SK-N-SH (cell line): Measurements from ENCODE around the gene USP22. TPM values are rescaled to one million over a fixed set of nuclear protein-coding genes. Genes with fewer than 3 reads are reported as not detected.

Experiments used
- CTCF ChIA-PET: fragments of 300-600, 350-600 bp; formaldehyde crosslinking; extraction: SDS; loops from one replicate; lab custom pipeline; 2021; lab: Yijun Ruan, JAX
- POLR2A ChIA-PET: fragments of 350-600 bp; sonication (Branson Sonifier 250); formaldehyde crosslinking; extraction: SDS; loops from one replicate; lab custom pipeline; 2020; ENCODE audit warnings: antibody characterized with exemption, inconsistent platforms; lab: Yijun Ruan, JAX
- DNase-seq: peaks from one replicate; pipeline ENCODE4 v3.0.0; 2012
- H2AFZ ChIP-seq: fragments of 200-600 bp; sonication (generic); 2 replicates; pipeline ENCODE4 v1.8.1; 2016; ENCODE audit warnings: antibody characterized with exemption, mild to moderate bottlenecking, low read depth
- H3F3A ChIP-seq: fragments of 200-600 bp; sonication (generic); replicated peaks from 2 replicates; pipeline ENCODE3; 2016; ENCODE audit warnings: antibody characterized with exemption, mild to moderate bottlenecking; ENCODE audit not compliant: insufficient read depth
- H3K27ac ChIP-seq, 2 experiments: fragments of 200-500 bp in 1 of 2; fragments of 200-600 bp in 1 of 2; sonication (Bioruptor generic) in 1 of 2; sonication (generic), shearing (Covaris generic) in 1 of 2; 2 replicates each; pipeline versions ENCODE4 v1.5.1 to v1.6.1; 2014 to 2016; ENCODE audit warnings: low read depth in 2 of 2, inconsistent platforms in 1 of 2, low read length in 1 of 2, mild to moderate bottlenecking in 1 of 2, mixed read lengths in 1 of 2
- H3K27me3 ChIP-seq: fragments of 200-600 bp; sonication (generic), shearing (Covaris generic); 2 replicates; pipeline ENCODE4 v1.6.1; 2016; ENCODE audit warnings: mixed run types; ENCODE audit not compliant: insufficient read depth
- H3K36me3 ChIP-seq, 2 experiments: fragments of 200-500 bp in 1 of 2; fragments of 200-600 bp in 1 of 2; sonication (Bioruptor generic) in 1 of 2; sonication (generic) in 1 of 2; replicated peaks in 1 of 2; 2 replicates each; pipeline versions ENCODE3 to v1.5.1; 2014 to 2016; ENCODE audit warnings: low read length in 1 of 2, mild to moderate bottlenecking in 1 of 2; ENCODE audit not compliant: insufficient read depth in 2 of 2, control insufficient read depth in 1 of 2
- H3K4me1 ChIP-seq, 2 experiments: fragments of 200-500 bp in 1 of 2; fragments of 200-600 bp in 1 of 2; sonication (Bioruptor generic) in 1 of 2; sonication (generic), shearing (Covaris generic) in 1 of 2; 2 replicates each; pipeline versions ENCODE4 v1.5.1 to v1.6.1; 2014 to 2016; ENCODE audit warnings: low read depth in 1 of 2, low read length in 1 of 2, mixed run types in 1 of 2; ENCODE audit not compliant: insufficient read depth in 2 of 2, control insufficient read depth in 1 of 2
- H3K4me2 ChIP-seq: fragments of 200-600 bp; sonication (generic), shearing (Covaris generic); 2 replicates; pipeline ENCODE4 v1.6.1; 2017; ENCODE audit warnings: mixed run types
- H3K4me3 ChIP-seq, 2 experiments: fragments of 200-500 bp in 1 of 2; fragments of 200-600 bp in 1 of 2; sonication (Bioruptor generic) in 1 of 2; sonication (generic), shearing (Covaris generic) in 1 of 2; 2 replicates each; pipeline versions ENCODE4 v1.5.1 to v1.8.1; 2014 to 2016; ENCODE audit warnings: low read depth in 2 of 2, inconsistent platforms in 1 of 2, low read length in 1 of 2, mild to moderate bottlenecking in 1 of 2, mixed read lengths in 1 of 2, moderate library complexity in 1 of 2
- H3K79me2 ChIP-seq: fragments of 200-600 bp; sonication (generic); 2 replicates; pipeline ENCODE4 v1.8.1; 2017; ENCODE audit warnings: mild to moderate bottlenecking; ENCODE audit not compliant: insufficient read depth
- H3K9ac ChIP-seq: fragments of 200-600 bp; sonication (generic); 2 replicates; pipeline ENCODE4 v1.6.1; 2017; ENCODE audit warnings: mixed run types
- H3K9me2 ChIP-seq: fragments of 200-600 bp; sonication (generic); 2 replicates; pipeline ENCODE4 v1.6.1; 2017; ENCODE audit warnings: mixed run types
- H3K9me3 ChIP-seq: fragments of 200-600 bp; sonication (generic); 2 replicates; pipeline ENCODE4 v1.6.1; 2017; ENCODE audit warnings: mixed run types, mild to moderate bottlenecking, moderate library complexity
- H4K20me1 ChIP-seq: fragments of 200-600 bp; sonication (generic); 2 replicates; pipeline ENCODE4 v1.6.1; 2017; ENCODE audit warnings: mild to moderate bottlenecking, mixed run types; ENCODE audit not compliant: insufficient read depth
- CTCF ChIP-seq: fragments of 200-600 bp; sonication (generic); IDR thresholded peaks from 2 replicates; pipeline ENCODE4 v1.6.1; 2017; ENCODE audit warnings: antibody characterized with exemption, mild to moderate bottlenecking, moderate library complexity
- EZH2phosphoT487 ChIP-seq: fragments of 200-600 bp; sonication (generic); IDR thresholded peaks from 2 replicates; pipeline ENCODE4 v1.6.1; 2017; ENCODE audit warnings: low read depth, mixed run types, mild to moderate bottlenecking, antibody characterized with exemption, moderate library complexity, borderline replicate concordance
- FOSL2 ChIP-seq: IDR thresholded peaks from 2 replicates; pipeline ENCODE4 v1.4.0; 2012; ENCODE audit warnings: low read depth, mild to moderate bottlenecking, moderate library complexity, borderline replicate concordance
- FOXJ3 ChIP-seq: sonication (generic); formaldehyde crosslinking; IDR thresholded peaks from 2 replicates; pipeline ENCODE4 v1.5.1; 2020; ENCODE audit warnings: mild to moderate bottlenecking, missing genetic modification reagents
- GATA2 ChIP-seq: sonication (generic); formaldehyde crosslinking; IDR thresholded peaks from 2 replicates; pipeline ENCODE4 v1.5.0; 2020; ENCODE audit warnings: mild to moderate bottlenecking, missing genetic modification reagents
- IRF3 ChIP-seq: fragments of 150-350 bp; IDR thresholded peaks from 2 replicates; pipeline ENCODE4 v1.6.1; 2016; ENCODE audit warnings: mild to moderate bottlenecking, low read depth, low read length
- JUND ChIP-seq: IDR thresholded peaks from 2 replicates; pipeline ENCODE4 v1.4.0; 2012
- MAX ChIP-seq: IDR thresholded peaks from 2 replicates; pipeline ENCODE4 v1.4.0; 2012; ENCODE audit warnings: low read depth
- NFIC ChIP-seq: IDR thresholded peaks from 2 replicates; pipeline ENCODE4 v1.4.0; 2012; ENCODE audit warnings: borderline replicate concordance
- RCOR1 ChIP-seq: fragments of 150-350 bp; IDR thresholded peaks from 2 replicates; pipeline ENCODE4 v1.6.1; 2017; ENCODE audit warnings: antibody characterized with exemption, low read length
- RXRA ChIP-seq: IDR thresholded peaks from 2 replicates; pipeline ENCODE4 v1.4.0; 2012; ENCODE audit warnings: low read depth, mild to moderate bottlenecking, borderline replicate concordance
- TAF1 ChIP-seq: IDR thresholded peaks from 2 replicates; pipeline ENCODE4 v1.6.1; 2012; ENCODE audit warnings: low read depth, mild to moderate bottlenecking, low read length, moderate library complexity, borderline replicate concordance
- TEAD4 ChIP-seq: IDR thresholded peaks from 2 replicates; pipeline ENCODE4 v1.4.0; 2012; ENCODE audit warnings: mild to moderate bottlenecking, borderline replicate concordance; ENCODE audit not compliant: insufficient read depth
- USF2 ChIP-seq: fragments of 150-350 bp; IDR thresholded peaks from 2 replicates; pipeline ENCODE4 v1.6.1; 2017; ENCODE audit warnings: antibody characterized with exemption, low read length, low read depth, borderline replicate concordance
- ZBTB33 ChIP-seq: IDR thresholded peaks from 2 replicates; pipeline ENCODE4 v1.4.0; 2012; ENCODE audit warnings: low read depth, borderline replicate concordance
- WGBS: methylation state at CpG from one replicate; pipeline ENCODE4 v1.1.6; 2017; ENCODE audit warnings: low lambda C conversion rate; 5-methylcytosine and 5-hydroxymethylcytosine counted together
- polyA plus RNA-seq, 3 experiments: library from polyadenylated mRNA; depleted of rRNA; stranded (reverse); fragments of >200 nt; gene quantifications; 2 replicates each; pipeline ENCODE4 v1.2.3, GENCODE V29; 2012

The USP22 gene
- polyA plus RNA-seq, 1 of the 3 experiments (the other 2 are of a cell fraction) = 142 TPM

GRCh38 chr17:21004016-21004930 is 38.5 kb downstream of the USP22 start:
- H3K4me3 ChIP-seq = no peak overlapping the region
- H3K27me3 ChIP-seq = no peaks in the 10 kb centered on the region
- TF ChIP-seq GATA2 (no peak), IRF3 (no peak), FOXJ3 (no peak), JUND (no peak), MAX (no peak)
- TF ChIP-seq, all 33 proteins: peak for 0
- no peak overlapping the region for H3K4me2 ChIP-seq
- H3F3A ChIP-seq = peaks cover 59% of the 10 kb centered on the region
- ChIA-PET CTCF (interaction anchor here (1.8 kb wide), 1 partner anchor 95 kb away, joined by 7 read pairs; no protein-coding TSS in a partner anchor), POLR2A (no interaction called here)
- no peak overlapping the region; a peak in 1 of 4 replicates for H3K27ac ChIP-seq
- H3K4me1 ChIP-seq = peaks cover 0 to 10% of the 10 kb centered on the region in 2 experiments; a peak in 1 of 4 replicates
- H3K9ac ChIP-seq = no peak overlapping the region
- H3K79me2 ChIP-seq = peaks cover 91% of the 10 kb centered on the region
- DNase-seq = no peak
- peaks cover 79 to 90% of the 10 kb centered on the region in 2 experiments for H3K36me3 ChIP-seq
- H2AFZ ChIP-seq = no peak overlapping the region
- 92% methylated on average over 15 of the region's 26 CpGs for WGBS
- no peaks in the 10 kb centered on the region for H3K9me2 ChIP-seq
- H3K9me3 ChIP-seq = no peaks in the 10 kb centered on the region
- peaks cover 98% of the 10 kb centered on the region for H4K20me1 ChIP-seq

- H3K4me1 ChIP-seq = peaks cover 0 to 12% of the 10 kb centered on the region in 2 experiments; a peak in 1 of 4 replicates
- no peak overlapping the region for H3K4me2 ChIP-seq
- POLR2A ChIA-PET = interaction anchor here (1.0 kb wide), 1 partner anchor 40 kb away, joined by 3 read pairs; the partner anchor contains the start of gene USP22
- H3K9ac ChIP-seq = no peak overlapping the region
- H3K27me3 ChIP-seq = no peaks in the 10 kb centered on the region
- no peak overlapping the region for H2AFZ ChIP-seq
- CTCF ChIA-PET = interaction anchor here (2.6 kb wide), 1 partner anchor 10 kb away, joined by 11 read pairs; no protein-coding TSS in a partner anchor
- DNase-seq = no peak
- peaks cover 98% of the 10 kb centered on the region for H4K20me1 ChIP-seq
- H3K9me2 ChIP-seq = no peaks in the 10 kb centered on the region
- H3K36me3 ChIP-seq = peaks cover 73 to 92% of the 10 kb centered on the region in 2 experiments
- H3K4me3 ChIP-seq = no peak overlapping the region
- no peak overlapping the region for H3K27ac ChIP-seq
- peaks cover 70% of the 10 kb centered on the region for H3F3A ChIP-seq
- WGBS = 94% methylated on average over 10 of the region's 11 CpGs
- no peaks in the 10 kb centered on the region for H3K9me3 ChIP-seq
- H3K79me2 ChIP-seq = peaks cover 80% of the 10 kb centered on the region
- TF ChIP-seq IRF3 (no peak), FOXJ3 (no peak), CTCF (no peak), TEAD4 (no peak), FOSL2 (no peak), TAF1 (no peak), RCOR1 (no peak), USF2 (no peak), NFIC (no peak), RXRA (no peak), ZBTB33 (no peak), EZH2phosphoT487 (no peak), GATA2 (no peak)
These were observed 39.7 kb downstream of the USP22 start for GRCh38 chr17:21003007-21003621.
